LNCAP (cell line): ENCODE measurements around the gene EPHB3.

ENCODE experiments used
- TF ChIP-seq, protein P1 (sequence below): fragments of 450-650 bp; IDR thresholded peaks from 2 replicates; pipeline ENCODE4 v1.5.1; 2017; ENCODE audit warnings: mild to moderate bottlenecking

EPHB3 gene

DNA sequence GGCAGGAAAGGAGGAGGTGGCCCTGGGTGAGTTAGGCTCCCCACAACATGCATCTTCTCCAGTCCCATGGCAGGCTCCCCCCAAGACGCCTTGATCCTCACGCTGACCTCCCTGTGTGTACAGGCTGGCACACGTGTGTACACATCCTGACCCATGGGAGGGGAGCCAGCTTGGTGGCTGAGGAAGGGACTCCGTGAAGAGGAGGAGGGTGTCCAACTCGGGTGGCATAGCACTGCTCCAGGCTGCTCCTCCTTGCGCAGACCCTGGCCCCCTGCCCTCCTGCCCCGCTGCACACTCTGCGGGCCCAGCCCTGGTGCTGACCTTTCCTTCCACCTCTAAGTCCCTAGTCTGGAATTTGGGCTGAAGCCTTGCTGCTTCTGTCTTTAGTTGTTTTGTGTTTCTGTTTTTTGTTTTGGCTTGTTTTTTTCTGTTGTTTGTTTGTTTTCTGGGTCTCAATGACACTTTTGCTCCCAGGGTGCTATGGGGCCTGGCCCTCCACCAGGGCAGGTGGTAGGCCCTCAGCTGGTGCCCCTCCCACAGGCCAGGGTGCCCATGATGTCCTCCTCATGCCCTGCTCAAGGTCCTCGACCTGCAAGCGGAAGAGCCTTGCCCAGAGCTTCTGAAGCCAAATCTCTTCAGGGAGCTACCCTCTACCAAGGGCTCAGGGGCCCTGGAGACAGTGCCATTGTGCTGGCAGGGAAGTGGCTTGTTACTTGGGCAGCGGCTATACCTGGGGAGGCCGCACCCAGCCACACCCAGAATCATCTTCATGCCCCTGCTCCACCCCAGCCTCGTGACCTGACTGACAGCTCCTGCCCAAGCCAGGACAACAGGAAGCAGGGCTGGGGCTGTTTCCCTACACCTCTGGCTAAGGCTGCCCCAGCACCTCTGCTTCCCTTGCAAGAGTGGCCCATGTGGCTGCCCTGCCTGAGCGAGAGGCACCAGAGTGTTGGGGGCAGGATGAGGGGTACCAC is 5.1 kb downstream of the EPHB3 start:
- TF ChIP-seq, protein P1, sequence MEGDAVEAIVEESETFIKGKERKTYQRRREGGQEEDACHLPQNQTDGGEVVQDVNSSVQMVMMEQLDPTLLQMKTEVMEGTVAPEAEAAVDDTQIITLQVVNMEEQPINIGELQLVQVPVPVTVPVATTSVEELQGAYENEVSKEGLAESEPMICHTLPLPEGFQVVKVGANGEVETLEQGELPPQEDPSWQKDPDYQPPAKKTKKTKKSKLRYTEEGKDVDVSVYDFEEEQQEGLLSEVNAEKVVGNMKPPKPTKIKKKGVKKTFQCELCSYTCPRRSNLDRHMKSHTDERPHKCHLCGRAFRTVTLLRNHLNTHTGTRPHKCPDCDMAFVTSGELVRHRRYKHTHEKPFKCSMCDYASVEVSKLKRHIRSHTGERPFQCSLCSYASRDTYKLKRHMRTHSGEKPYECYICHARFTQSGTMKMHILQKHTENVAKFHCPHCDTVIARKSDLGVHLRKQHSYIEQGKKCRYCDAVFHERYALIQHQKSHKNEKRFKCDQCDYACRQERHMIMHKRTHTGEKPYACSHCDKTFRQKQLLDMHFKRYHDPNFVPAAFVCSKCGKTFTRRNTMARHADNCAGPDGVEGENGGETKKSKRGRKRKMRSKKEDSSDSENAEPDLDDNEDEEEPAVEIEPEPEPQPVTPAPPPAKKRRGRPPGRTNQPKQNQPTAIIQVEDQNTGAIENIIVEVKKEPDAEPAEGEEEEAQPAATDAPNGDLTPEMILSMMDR: no peak

GRCh38 chr3:184567946-184568559 is 6.5 kb downstream of the EPHB3 start:
- TF ChIP-seq, protein P1: no peak

GRCh38 chr3:184568560-184568923 is 7.0 kb downstream of the EPHB3 start:
- TF ChIP-seq, protein P1: no peak

- TF ChIP-seq, protein P1: no peak
Measured at GRCh38 chr3:184568924-184569829, 7.6 kb downstream of the EPHB3 start.

GRCh38 chr3:184570035-184570434 is 8.4 kb downstream of the EPHB3 start:
- TF ChIP-seq, protein P1: no peak

GRCh38 chr3:184570489-184570888 is 8.9 kb downstream of the EPHB3 start:
- TF ChIP-seq, protein P1: no peak

- TF ChIP-seq, protein P1: no peak
Measured at GRCh38 chr3:184571750-184572377, 10.3 kb downstream of the EPHB3 start.
